Epithelial cell of proximal tubule (primary cell): Measurements from ENCODE around the gene MIX23. TPM values are rescaled to one million over a fixed set of nuclear protein-coding genes. Genes with fewer than 3 reads are reported as not detected.

Source experiments
- DNase-seq: peaks from one replicate; pipeline ENCODE4 v3.0.0-alpha.2; 2011; ENCODE audit warnings: low read depth
- H3K4me3 ChIP-seq: 2 replicates; pipeline ENCODE4 v1.5.1; 2011; ENCODE audit warnings: low read depth, mild to moderate bottlenecking, low read length
- CTCF ChIP-seq: conservative IDR thresholded peaks from 2 replicates; pipeline ENCODE4 v1.5.1; 2012; ENCODE audit warnings: low read depth, mild to moderate bottlenecking, low read length
- total RNA-seq: library from RNA; depleted of rRNA; stranded (reverse); fragments of >200 nt; gene quantifications from 2 replicates; pipeline ENCODE4 v1.2.3, GENCODE V29; 2015

The MIX23 gene
- total RNA-seq, 1 donor from 2014 or later = 43.2 TPM

GRCh38 chr3:122415762-122416654, 33.0 kb upstream of the MIX23 start, which contains the start of gene WDR5B:
WDR5B (minus strand) TSS chr3:122416062; CDS start chr3:122415528, 534 bp downstream.
- peak; percentile 86 for DNase-seq
- H3K4me3 ChIP-seq = peak within 1 kb of the TSS; percentile 88
- no peak for TF ChIP-seq CTCF

GRCh38 chr3:122415104-122415744, 32.2 kb upstream of the MIX23 start:
- H3K4me3 ChIP-seq = peak overlapping the region; percentile 88
- TF ChIP-seq CTCF = no peak
- DNase-seq = peak; percentile 25

- no peak overlapping the region for H3K4me3 ChIP-seq
- no peak for TF ChIP-seq CTCF
- no peak for DNase-seq
Observed at GRCh38 chr3:122414391-122414790, 31.4 kb upstream of the MIX23 start.

- no peak for DNase-seq
- no peak overlapping the region for H3K4me3 ChIP-seq
- TF ChIP-seq CTCF = no peak
Observed at GRCh38 chr3:122410639-122411038, 27.6 kb upstream of the MIX23 start.

GRCh38 chr3:122410111-122410510, 27.1 kb upstream of the MIX23 start:
- no peak overlapping the region for H3K4me3 ChIP-seq
- no peak for DNase-seq
- no peak for TF ChIP-seq CTCF

- DNase-seq = no peak
- TF ChIP-seq CTCF = no peak
- no peak overlapping the region for H3K4me3 ChIP-seq
Observed at GRCh38 chr3:122409446-122409845, 26.4 kb upstream of the MIX23 start.
